K562 (cell line): Measurements from ENCODE around the gene FARP1. TPM values are rescaled to one million over a fixed set of nuclear protein-coding genes. Genes with fewer than 3 reads are reported as not detected.

Experiments used
- ATAC-seq: fragments of 200-7000 bp; cut with Tn5 transposase; 3 replicates; pipeline ENCODE4 v1.9.1; 2020; ENCODE audit warnings: moderate library complexity
- BruUV-seq: library from RNA; stranded (reverse); fragments of 400-500 nt; replicated peaks from 2 replicates; lab custom pipeline; 2021; lab: Mats Ljungman, UMichigan
- CTCF ChIA-PET: fragments of 300-600 bp; formaldehyde crosslinking; extraction: SDS; loops from one replicate; lab custom pipeline; 2021; ENCODE audit warnings: low intra/inter-chr PET ratio; lab: Yijun Ruan, JAX
- POLR2A ChIA-PET: fragments of 300-600, 350-650 bp; sonication (Branson Sonifier 250); formaldehyde crosslinking; extraction: SDS; loops from one replicate; lab custom pipeline; 2021; ENCODE audit warnings: antibody characterized with exemption, inconsistent platforms; lab: Yijun Ruan, JAX
- DNase-seq, 4 experiments: peaks; one replicate each; pipeline versions ENCODE4 v3.0.0 to v3.0.0-alpha.2; 2011 to 2018; ENCODE audit warnings: low spot score in 3 of 4, mixed read lengths in 3 of 4; ENCODE audit errors: extremely low read depth in 1 of 4
- FAIRE-seq: peaks from 2 replicates; lab custom pipeline; 2011; peaks lifted over from hg19 to GRCh38; lab: Jason Lieb, UNC
- H2AFZ ChIP-seq: 2 replicates; pipeline ENCODE4 v1.6.0; 2011; ENCODE audit warnings: low read depth, low read length, control low read depth, inconsistent platforms
- H3K27ac ChIP-seq: fragments of 200-600 bp; 3 replicates; pipeline ENCODE4 v1.8.0; 2011; ENCODE audit warnings: low read depth, mild to moderate bottlenecking, control low read depth, inconsistent platforms, low read length, moderate library complexity, mixed read lengths; ENCODE audit errors: extremely low read depth
- H3K27me3 ChIP-seq, 2 experiments: fragments of 300-600 bp in 1 of 2; 2 replicates in 1 of 2; 3 replicates in 1 of 2; pipeline versions ENCODE4 v1.6.0 to v1.8.0; 2011; ENCODE audit warnings: inconsistent platforms in 2 of 2, low read length in 2 of 2, mild to moderate bottlenecking in 1 of 2, mixed read lengths in 1 of 2, moderate library complexity in 1 of 2; ENCODE audit not compliant: control insufficient read depth in 2 of 2, insufficient read depth in 2 of 2
- H3K36me3 ChIP-seq: fragments of 300-600 bp; 3 replicates; pipeline ENCODE4 v1.8.0; 2011; ENCODE audit warnings: mild to moderate bottlenecking, low read length, inconsistent platforms; ENCODE audit not compliant: control insufficient read depth, insufficient read depth
- H3K4me1 ChIP-seq, 2 experiments: fragments of 200-600 bp in 1 of 2; replicated peaks in 1 of 2; 2 replicates in 1 of 2; 3 replicates in 1 of 2; pipeline versions ENCODE4 v1.5.1 to v1.8.0; 2011; ENCODE audit warnings: inconsistent platforms in 2 of 2, low read length in 2 of 2, mild to moderate bottlenecking in 1 of 2, mixed read lengths in 1 of 2, moderate library complexity in 1 of 2; ENCODE audit not compliant: control insufficient read depth in 2 of 2, insufficient read depth in 2 of 2
- H3K4me2 ChIP-seq: 2 replicates; pipeline ENCODE4 v1.6.1; 2011; ENCODE audit warnings: low read length, control low read depth, inconsistent platforms, mixed read lengths; ENCODE audit not compliant: insufficient read depth
- H3K4me3 ChIP-seq: fragments of 200-600 bp; sonication (generic), shearing (Covaris generic); 2 replicates; pipeline ENCODE4 v1.5.1; 2016; ENCODE audit warnings: control low read depth, inconsistent platforms
- H3K79me2 ChIP-seq: fragments of 200-600 bp; 3 replicates; pipeline ENCODE4 v1.8.0; 2011; ENCODE audit warnings: low read length, inconsistent platforms; ENCODE audit not compliant: control insufficient read depth, insufficient read depth
- H3K9ac ChIP-seq, 2 experiments: 2 replicates each; pipeline versions ENCODE4 v1.6.0 to v1.6.1; 2011; ENCODE audit warnings: low read depth in 2 of 2, low read length in 2 of 2, control low read depth in 1 of 2, inconsistent platforms in 1 of 2, mild to moderate bottlenecking in 1 of 2, mixed read lengths in 1 of 2; ENCODE audit not compliant: insufficient read depth in 1 of 2
- H3K9me1 ChIP-seq: one replicate; pipeline ENCODE4 v1.6.0; 2011; ENCODE audit warnings: inconsistent platforms, mild to moderate bottlenecking, low read length, moderate library complexity; ENCODE audit not compliant: control insufficient read depth, insufficient read depth
- H3K9me3 ChIP-seq: replicated peaks from 2 replicates; pipeline ENCODE4 v1.5.1; 2011; ENCODE audit warnings: low read depth, low read length, inconsistent platforms; ENCODE audit not compliant: control insufficient read depth, insufficient read depth
- H4K20me1 ChIP-seq: replicated peaks from 2 replicates; pipeline ENCODE4 v1.6.1; 2011; ENCODE audit warnings: low read length, inconsistent platforms, mixed read lengths; ENCODE audit not compliant: control insufficient read depth, insufficient read depth
- CHCHD3 ChIP-seq: fragments of 250-450 bp; sonication (Bioruptor Pico); IDR thresholded peaks from 2 replicates; pipeline ENCODE4 v2.1.2; 2022; ENCODE audit warnings: mild to moderate bottlenecking
- CHD1 ChIP-seq: fragments of 200-600 bp; sonication (generic); IDR thresholded peaks from one replicate; pipeline ENCODE4 v1.6.1; 2012; ENCODE audit warnings: mild to moderate bottlenecking, moderate library complexity, low read length, inconsistent platforms
- FOXK2 ChIP-seq, 2 experiments: fragments of 450-650 bp; IDR thresholded peaks in 1 of 2; conservative IDR thresholded peaks in 1 of 2; 2 replicates each; pipeline ENCODE4 v1.6.1; 2016; ENCODE audit warnings: low read depth in 2 of 2, mild to moderate bottlenecking in 1 of 2
- GTF3C2 ChIP-seq: IDR thresholded peaks from 3 replicates; pipeline ENCODE4 v1.6.1; 2011; ENCODE audit warnings: borderline replicate concordance, mild to moderate bottlenecking, moderate library complexity; ENCODE audit not compliant: insufficient read length; ENCODE audit errors: extremely low read depth
- JUN ChIP-seq, 2 experiments: sonication (generic) in 1 of 2; formaldehyde crosslinking in 1 of 2; IDR thresholded peaks; 2 replicates each; pipeline versions ENCODE4 v1.6.1 to v1.8.0; 2012 to 2022; ENCODE audit warnings: borderline replicate concordance in 2 of 2, mild to moderate bottlenecking in 2 of 2, improper control_type of control experiment in 1 of 2, low read depth in 1 of 2, low read length in 1 of 2, missing genetic modification reagents in 1 of 2
- MAFG ChIP-seq: fragments of 450-650 bp; conservative IDR thresholded peaks from 2 replicates; pipeline ENCODE4 v1.6.1; 2016; ENCODE audit warnings: missing genetic modification characterization, missing compliant biosample characterization
- NCOA2 ChIP-seq, 2 experiments: fragments of 450-650 bp; IDR thresholded peaks; 2 replicates each; pipeline ENCODE4 v1.6.1; 2018; ENCODE audit warnings: mild to moderate bottlenecking in 2 of 2, moderate library complexity in 1 of 2; ENCODE audit not compliant: partially characterized antibody in 2 of 2
- NR2C1 ChIP-seq, 2 experiments: fragments of 450-650 bp; IDR thresholded peaks; 2 replicates each; pipeline ENCODE4 v1.6.1; 2017; ENCODE audit warnings: mild to moderate bottlenecking in 2 of 2, antibody characterized with exemption in 1 of 2, inconsistent platforms in 1 of 2, missing compliant biosample characterization in 1 of 2, missing genetic modification characterization in 1 of 2
- SPI1 ChIP-seq: IDR thresholded peaks from 2 replicates; pipeline ENCODE4 v1.6.1; 2011; ENCODE audit warnings: low read depth, low read length, control low read depth, borderline replicate concordance
- SRF ChIP-seq, 2 experiments: fragments of 250-450, 450-650 bp in 1 of 2; sonication (Bioruptor Pico) in 1 of 2; sonication (generic) in 1 of 2; formaldehyde crosslinking; IDR thresholded peaks; 2 replicates each; pipeline versions ENCODE4 v1.5.0 to v1.5.1; 2020 to 2022; ENCODE audit warnings: mild to moderate bottlenecking in 1 of 2, missing genetic modification reagents in 1 of 2
- TOE1 ChIP-seq, 2 experiments: fragments of 450-650 bp in 1 of 2; sonication (generic) in 1 of 2; formaldehyde crosslinking in 1 of 2; IDR thresholded peaks; 2 replicates each; pipeline versions ENCODE4 v1.7.1 to v1.8.0; 2016 to 2022; ENCODE audit warnings: borderline replicate concordance in 2 of 2, mild to moderate bottlenecking in 2 of 2, antibody characterized with exemption in 1 of 2, inconsistent platforms in 1 of 2, low read depth in 1 of 2, missing genetic modification reagents in 1 of 2, moderate library complexity in 1 of 2
- ZNF146 ChIP-seq: IDR thresholded peaks from one replicate; pipeline ENCODE4 v1.6.1; 2018; ENCODE audit warnings: missing compliant biosample characterization; ENCODE audit not compliant: unreplicated experiment
- ZNF408 ChIP-seq: fragments of 250-450 bp; sonication (Bioruptor Pico); IDR thresholded peaks from 2 replicates; pipeline ENCODE4 v1.4.0; 2020; ENCODE audit warnings: low read depth, mild to moderate bottlenecking, moderate library complexity
- WGBS: fragments of 100-300 bp; shearing (Covaris generic); methylation state at CpG from one replicate; pipeline ENCODE4 v1.1.6; 2016; ENCODE audit warnings: low coverage, mixed read lengths; ENCODE audit not compliant: insufficient coverage; ENCODE audit errors: missing lambda C conversion rate; 5-methylcytosine and 5-hydroxymethylcytosine counted together
- in situ Hi-C: fragments of 300-500 bp; cut with MboI; formaldehyde crosslinking; loops from 4 replicates; pipeline ENCODE4 v1.15.0; 2018; ENCODE audit warnings: inconsistent platforms, mixed read lengths
- intact Hi-C: fragments of 100-400 bp; cut with micrococcal nuclease; formaldehyde crosslinking; loops from 2 replicates; pipeline ENCODE4 v1.14.2; 2022
- polyA plus RNA-seq, 8 experiments: library from polyadenylated mRNA; depleted of rRNA in 4 of 8; stranded (reverse) in 5 of 8; unstranded in 3 of 8; fragments of >200 nt; fragmentation: Nextera tagmentation in 2 of 8; fragmentation: Illumina TruSeq in 1 of 8; extraction: Ambion mirVana in 2 of 8; extraction: Trizol in 1 of 8; gene quantifications; 2 replicates each; pipeline versions ENCODE4 v1.2.1 to v1.2.3, GENCODE V29; 2011 to 2014; ENCODE audit warnings: inconsistent platforms in 1 of 8, missing spikeins in 1 of 8
- total RNA-seq, 7 experiments: library from RNA; depleted of rRNA in 6 of 7; stranded (reverse); fragments of >200 nt in 6 of 7; fragmentation: Illumina TruSeq in 2 of 7; extraction: Trizol in 2 of 7; gene quantifications; 2 replicates each; pipeline versions ENCODE4 v1.2.1 to v1.2.3, GENCODE V29; 2011 to 2021; ENCODE audit warnings: low replicate concordance in 1 of 7

Gene FARP1
- total and polyA plus RNA-seq, 9 of the 15 experiments (the other 6 are each of a cell fraction or from before 2014, with no cell fraction given) = 0.03 to 0.29 (median 0.05) TPM; not detected in 3

- FAIRE-seq (no peak), ATAC-seq (no peak), DNase-seq (no peak)
- WGBS = 2% methylated on average over 11 of the region's 11 CpGs
- Histone ChIP-seq H3K9me1 (no peaks in the 10 kb centered on the region), H3K36me3 (no peaks in the 10 kb centered on the region), H3K4me1 (no peaks in the 10 kb centered on the region), H3K4me2 (no peak overlapping the region), H3K9ac (no peak overlapping the region), H3K27me3 (peaks cover 0 to 51% of the 10 kb centered on the region in 2 experiments; a peak in 4 of 5 replicates), H3K9me3 (no peaks in the 10 kb centered on the region), H4K20me1 (no peaks in the 10 kb centered on the region), H3K79me2 (no peaks in the 10 kb centered on the region)
- intact Hi-C loops (no loop called here), in situ Hi-C loops (no loop called here)
- POLR2A ChIA-PET = interaction anchor here (0.6 kb wide), 1 partner anchor 14 kb away, joined by 3 read pairs; no protein-coding TSS in a partner anchor
- no TSS peak for BruUV-seq
- CTCF ChIA-PET = no interaction called here
- TF ChIP-seq NCOA2 (IDR thresholded peaks at IDR 0.05; ENCODE audit: partially characterized antibody in 2 of 2) = no peak
- no peak for TF ChIP-seq SPI1
- no peak for TF ChIP-seq CHD1
- no peak for TF ChIP-seq FOXK2 (conservative IDR thresholded peaks at IDR 0.05 in 1 of 2, IDR thresholded peaks at IDR 0.05 in 1 of 2; ENCODE audit: low read depth in 2 of 2)
- TF ChIP-seq SRF (CRISPR knock-in tag; IDR thresholded peaks at IDR 0.05) = no peak
- no peak for TF ChIP-seq ZNF146 (CRISPR knock-in tag)
- no peak for TF ChIP-seq GTF3C2
- TF ChIP-seq MAFG (tag) = no peak
- TF ChIP-seq TOE1 (IDR thresholded peaks at IDR 0.05; ENCODE audit: borderline replicate concordance) = no peak
- no peak for TF ChIP-seq TOE1 (CRISPR knock-in tag; IDR thresholded peaks at IDR 0.05; ENCODE audit: borderline replicate concordance, low read depth)
- TF ChIP-seq CHCHD3 (CRISPR knock-in tag) = no peak
- no peak for TF ChIP-seq JUN (IDR thresholded peaks at IDR 0.05; ENCODE audit: borderline replicate concordance, low read depth, low read length)
- no peak for TF ChIP-seq JUN (CRISPR knock-in tag; IDR thresholded peaks at IDR 0.05; ENCODE audit: borderline replicate concordance)
- no peak for TF ChIP-seq NR2C1 (IDR thresholded peaks at IDR 0.05)
- no peak for TF ChIP-seq NR2C1 (tag; IDR thresholded peaks at IDR 0.05)
- no peak for TF ChIP-seq ZNF408 (CRISPR knock-in tag)
- TF ChIP-seq, all 486 proteins: peak for 0
- H2AFZ ChIP-seq = no peak overlapping the region
- no peak overlapping the region for H3K4me3 ChIP-seq
- no peak overlapping the region for H3K27ac ChIP-seq
These were observed 175.5 kb downstream of the FARP1 start for GRCh38 chr13:98318263-98318878.
